Testis (tissue), 2 donors: ENCODE measurements around the gene ARHGAP25.

Experiments used
- CTCF ChIP-seq, 3 experiments: fragments of 450-650 bp in 2 of 3; fragments of 200-600 bp in 1 of 3; sonication (generic) in 1 of 3; IDR thresholded peaks; one replicate each; pipeline ENCODE4 v1.5.1; 2016 to 2019; ENCODE audit warnings: antibody characterized with exemption in 3 of 3, mild to moderate bottlenecking in 2 of 3, moderate library complexity in 1 of 3
- POLR2A ChIP-seq: fragments of 450-650 bp; IDR thresholded peaks from one replicate; pipeline ENCODE4 v1.6.1; 2017; ENCODE audit warnings: antibody characterized with exemption, mild to moderate bottlenecking, moderate library complexity

GRCh38 chr2:68710756-68711155 lies 23.9 kb upstream of the ARHGAP25 start:
- no peak for TF ChIP-seq CTCF (IDR thresholded peaks at IDR 0.05)
- TF ChIP-seq POLR2A = no peak
